Skeletal muscle tissue (tissue), 4 donors: ENCODE data around the gene DMAC2L. TPM values are rescaled to one million over a fixed set of nuclear protein-coding genes. Genes with fewer than 3 reads are reported as not detected.
"Not testable (repeated sequence)": the region's sequence is repeated elsewhere in the genome, so short reads cannot be mapped to it uniquely, and the experiment has no call there.

Experiments
- H3K27ac ChIP-seq: one replicate; pipeline ENCODE4 v1.7.0; 2013; ENCODE audit warnings: mild to moderate bottlenecking, low read depth, low read length, inconsistent platforms
- H3K27me3 ChIP-seq, 3 donors: one replicate each; pipeline ENCODE4 v1.7.0; 2013; ENCODE audit warnings: low read length in 3 of 3; ENCODE audit not compliant: control insufficient read depth in 3 of 3, insufficient read depth in 3 of 3
- H3K36me3 ChIP-seq, 3 donors: one replicate each; pipeline ENCODE4 v1.7.0; 2013; ENCODE audit warnings: low read length in 3 of 3; ENCODE audit not compliant: control insufficient read depth in 3 of 3, insufficient read depth in 3 of 3
- H3K4me1 ChIP-seq, 3 donors: one replicate each; pipeline ENCODE4 v1.7.0; 2013; ENCODE audit warnings: low read length in 3 of 3, mild to moderate bottlenecking in 3 of 3; ENCODE audit not compliant: control insufficient read depth in 3 of 3, insufficient read depth in 3 of 3
- H3K4me3 ChIP-seq, 3 donors: one replicate each; pipeline ENCODE4 v1.7.0; 2013; ENCODE audit warnings: low read length in 3 of 3
- H3K9ac ChIP-seq, 3 donors: one replicate each; pipeline ENCODE4 v1.7.0; 2013; ENCODE audit warnings: low read length in 3 of 3, mild to moderate bottlenecking in 3 of 3, moderate library complexity in 2 of 3, low read depth in 1 of 3
- H3K9me3 ChIP-seq, 3 donors: one replicate each; pipeline ENCODE4 v1.7.0; 2013; ENCODE audit warnings: low read length in 3 of 3; ENCODE audit not compliant: control insufficient read depth in 3 of 3
- total RNA-seq: library from RNA; depleted of rRNA; stranded (reverse); fragments of >200 nt; gene quantifications from one replicate; pipeline ENCODE4 v1.2.3, GENCODE V29; 2014
- donor health status: Osteomylitis.

DMAC2L gene
- total RNA-seq, 1 donor from 2014 or later: 4.7 TPM

DNA sequence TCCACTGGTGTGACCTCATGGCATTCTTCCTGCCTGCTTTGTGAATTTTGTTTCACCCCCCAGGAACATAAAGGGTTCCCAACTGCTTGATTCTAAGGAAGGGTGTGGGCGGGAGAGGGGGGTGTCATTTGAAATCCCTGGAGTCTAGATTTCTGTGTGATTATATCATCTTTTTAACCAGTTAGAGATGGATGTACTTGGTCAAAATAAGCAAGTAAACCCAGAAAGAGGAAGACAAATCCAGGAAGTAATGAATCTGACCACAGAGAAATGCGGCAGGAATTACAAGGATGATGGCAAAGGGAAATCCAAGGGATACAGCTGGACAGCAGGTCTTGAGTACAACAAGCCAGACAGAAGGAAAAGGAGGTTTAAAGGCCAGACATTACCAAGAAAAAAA is 38.9 kb downstream of the DMAC2L start:
- no peak overlapping the region for H3K4me3 ChIP-seq
- no peak overlapping the region for H3K9ac ChIP-seq
- H3K27me3 ChIP-seq: no peaks in the 10 kb centered on the region
- no peaks in the 10 kb centered on the region for H3K36me3 ChIP-seq
- peaks cover 0 to 5% (median 0%) of the 10 kb centered on the region in 3 donors for H3K4me1 ChIP-seq
- no peak overlapping the region for H3K27ac ChIP-seq
- no peaks in the 10 kb centered on the region for H3K9me3 ChIP-seq

DNA sequence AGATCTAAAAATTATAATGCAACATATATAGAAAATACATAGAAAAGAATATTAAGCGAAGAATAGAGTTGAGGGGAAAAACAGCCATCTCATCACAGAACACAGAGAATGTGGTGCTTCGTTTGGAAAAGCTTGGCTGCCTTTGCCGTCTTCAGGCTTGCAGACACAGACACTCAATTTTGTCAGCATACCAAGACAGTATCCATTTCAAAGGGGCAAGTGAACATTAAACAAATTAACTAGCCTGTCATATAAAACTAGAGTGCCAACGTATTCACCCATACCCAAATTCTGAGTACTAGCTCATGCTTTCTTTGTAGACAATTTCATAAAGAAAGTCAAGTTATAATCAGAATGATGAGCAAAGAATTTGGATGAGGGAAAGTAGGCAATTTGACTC is 40.5 kb downstream of the DMAC2L start:
- no peak overlapping the region for H3K4me3 ChIP-seq
- peaks cover 0 to 2% (median 0%) of the 10 kb centered on the region in 3 donors for H3K4me1 ChIP-seq
- no peak overlapping the region for H3K9ac ChIP-seq
- H3K36me3 ChIP-seq: no peaks in the 10 kb centered on the region
- H3K27me3 ChIP-seq: no peaks in the 10 kb centered on the region
- no peaks in the 10 kb centered on the region for H3K9me3 ChIP-seq
- H3K27ac ChIP-seq: no peak overlapping the region

DNA sequence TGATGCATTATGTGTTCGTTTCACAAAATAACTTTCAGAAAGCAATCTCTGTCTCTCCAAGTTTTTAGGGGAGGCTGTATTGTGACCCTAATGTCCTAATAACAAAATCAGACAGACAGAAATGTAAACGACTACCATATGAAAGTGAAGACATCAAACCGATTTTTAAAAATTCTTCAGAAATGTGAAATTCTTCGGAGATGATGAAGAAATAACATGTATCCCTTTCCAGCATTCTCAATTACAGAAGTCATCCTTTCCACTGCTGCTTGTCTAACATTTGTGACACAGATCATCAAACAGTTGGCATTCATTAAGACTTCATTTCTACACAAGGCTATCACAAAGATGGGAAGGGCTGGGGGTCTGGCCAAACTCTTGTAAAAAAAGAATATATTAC is 41.0 kb downstream of the DMAC2L start:
- no peak overlapping the region for H3K4me3 ChIP-seq
- H3K9me3 ChIP-seq: no peaks in the 10 kb centered on the region
- no peak overlapping the region for H3K27ac ChIP-seq
- no peaks in the 10 kb centered on the region for H3K27me3 ChIP-seq
- no peaks in the 10 kb centered on the region for H3K36me3 ChIP-seq
- H3K4me1 ChIP-seq: no peaks in the 10 kb centered on the region
- H3K9ac ChIP-seq: no peak overlapping the region

DNA sequence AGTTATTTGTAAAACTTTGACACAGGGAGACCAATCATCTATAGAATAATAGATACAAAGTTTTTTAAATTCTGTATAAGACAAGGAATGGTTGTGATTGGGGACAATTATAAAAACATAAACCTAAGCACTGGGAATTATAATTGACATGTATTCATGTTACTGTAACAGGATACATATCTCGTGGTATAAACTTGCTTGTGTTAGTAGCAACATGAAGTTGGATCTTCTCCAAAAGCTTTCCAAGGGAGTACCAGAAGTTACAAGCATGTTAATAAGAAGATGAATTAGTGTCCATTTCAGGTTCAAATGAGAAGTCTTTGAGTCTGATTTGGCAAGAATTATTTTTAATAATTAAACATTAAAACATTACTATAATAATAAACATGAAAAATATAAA is 42.4 kb downstream of the DMAC2L start:
- no peaks in the 10 kb centered on the region for H3K36me3 ChIP-seq

DNA sequence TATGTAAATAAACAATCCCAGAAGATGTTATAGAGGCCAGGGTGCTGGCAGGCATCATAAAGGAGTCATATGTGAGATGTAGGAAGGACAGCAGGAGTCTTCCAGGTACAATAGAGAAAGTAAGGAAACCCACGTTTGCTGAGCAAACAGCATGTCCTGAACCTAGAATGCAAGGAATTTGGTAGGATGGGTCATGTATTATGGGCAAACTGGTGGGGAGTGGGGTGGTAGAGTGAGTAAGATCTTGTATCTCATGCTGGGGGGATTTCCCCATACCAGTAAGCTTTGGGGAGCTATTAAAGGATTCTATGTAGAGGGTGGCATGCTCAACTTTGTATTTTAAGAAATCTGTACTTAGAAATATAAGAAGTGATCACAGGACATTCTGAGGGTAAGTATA is 43.6 kb downstream of the DMAC2L start:
- no peaks in the 10 kb centered on the region for H3K9me3 ChIP-seq
- no peaks in the 10 kb centered on the region for H3K27me3 ChIP-seq
- no peak overlapping the region for H3K9ac ChIP-seq
- H3K4me1 ChIP-seq: no peaks in the 10 kb centered on the region
- no peaks in the 10 kb centered on the region for H3K36me3 ChIP-seq
- no peak overlapping the region for H3K4me3 ChIP-seq
- H3K27ac ChIP-seq: no peak overlapping the region

More for the DNA sequence above, 42.4 kb downstream of the DMAC2L start:
- Histone ChIP-seq H3K27me3 (no peaks in the 10 kb centered on the region), H3K9ac (no peak overlapping the region), H3K9me3 (no peaks in the 10 kb centered on the region), H3K4me1 (no peaks in the 10 kb centered on the region), H3K27ac (no peak overlapping the region), H3K4me3 (no peak overlapping the region)

DNA sequence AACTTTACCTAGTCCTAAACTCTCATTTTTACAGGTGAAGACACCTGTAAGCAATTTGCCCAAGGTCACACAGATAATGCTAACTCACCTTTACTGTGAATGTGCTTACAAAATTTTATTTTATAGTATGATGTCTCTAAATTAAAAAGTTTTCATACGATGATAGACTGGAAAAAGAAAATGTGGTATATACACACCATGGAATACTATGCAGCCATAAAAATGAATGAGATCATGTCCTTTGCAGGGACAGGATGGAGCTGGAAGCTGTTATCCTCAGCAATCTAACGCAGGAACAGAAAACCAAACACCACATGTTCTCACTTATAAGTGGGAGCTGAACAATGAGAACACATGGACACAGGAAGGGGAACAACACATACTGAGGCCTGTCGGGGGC is 44.2 kb downstream of the DMAC2L start:
- H3K4me1 ChIP-seq, H3K27ac ChIP-seq, H3K9ac ChIP-seq, H3K4me3 ChIP-seq, H3K9me3 ChIP-seq, H3K27me3 ChIP-seq, H3K36me3 ChIP-seq: not testable (repeated sequence)

DNA sequence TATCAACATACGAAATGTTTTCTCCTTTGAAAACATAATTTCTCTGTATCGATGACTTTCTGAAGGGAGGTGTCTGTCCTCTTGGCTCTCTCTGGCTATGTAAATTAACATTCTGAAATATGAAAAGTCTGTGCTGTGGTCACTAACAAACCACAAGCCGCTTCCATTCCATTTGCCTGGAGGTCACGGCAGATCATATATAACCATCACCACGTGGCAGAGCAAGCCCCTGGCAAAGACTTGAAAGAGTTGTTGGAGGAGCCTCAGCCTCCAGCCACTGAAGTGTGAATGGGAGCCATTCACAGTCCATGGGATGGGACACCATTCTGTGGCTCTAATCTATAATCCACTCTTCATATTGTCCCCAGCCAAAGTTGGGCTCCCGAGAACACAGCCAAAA is 45.0 kb downstream of the DMAC2L start:
- Histone ChIP-seq H3K4me3 (no peak overlapping the region), H3K4me1 (no peaks in the 10 kb centered on the region), H3K9ac (no peak overlapping the region)

DNA sequence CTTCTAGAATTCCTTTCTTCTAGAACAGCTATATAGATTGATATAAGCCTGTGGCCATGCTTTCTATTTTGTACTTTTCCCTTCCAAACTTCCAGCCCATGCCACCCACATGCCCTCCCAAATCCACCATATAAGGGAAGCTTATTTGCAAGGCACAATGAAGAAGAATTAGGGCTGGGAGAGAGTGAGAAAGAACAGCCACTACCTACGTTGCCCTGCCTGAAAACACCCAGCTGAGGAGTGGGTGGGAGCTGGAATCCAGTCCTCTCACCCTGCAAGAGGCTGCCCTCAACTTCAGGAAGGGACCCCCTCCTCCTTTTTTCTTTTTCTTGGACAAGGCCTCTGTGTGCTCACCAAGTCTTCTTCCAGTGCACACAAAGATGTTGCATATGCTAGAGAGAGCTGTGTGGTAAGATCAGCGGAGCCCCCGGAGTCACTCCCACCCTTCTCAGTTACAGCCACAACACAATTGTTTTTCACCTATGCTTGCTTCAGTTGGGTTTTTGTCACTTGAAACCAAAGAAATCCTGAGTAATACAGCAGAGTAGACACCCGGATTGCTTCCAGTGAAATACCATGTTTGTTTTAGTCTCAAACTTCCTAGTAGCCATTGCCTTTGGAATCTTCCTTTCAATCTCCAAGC is 45.8 kb downstream of the DMAC2L start:
- Histone ChIP-seq H3K9me3 (no peaks in the 10 kb centered on the region), H3K27ac (no peak overlapping the region), H3K4me3 (no peak overlapping the region), H3K36me3 (no peaks in the 10 kb centered on the region), H3K4me1 (no peaks in the 10 kb centered on the region), H3K9ac (no peak overlapping the region), H3K27me3 (no peaks in the 10 kb centered on the region)

More for the DNA sequence above, 45.0 kb downstream of the DMAC2L start:
- Histone ChIP-seq H3K36me3 (no peaks in the 10 kb centered on the region), H3K27ac (no peak overlapping the region), H3K27me3 (no peaks in the 10 kb centered on the region), H3K9me3 (no peaks in the 10 kb centered on the region)

DNA sequence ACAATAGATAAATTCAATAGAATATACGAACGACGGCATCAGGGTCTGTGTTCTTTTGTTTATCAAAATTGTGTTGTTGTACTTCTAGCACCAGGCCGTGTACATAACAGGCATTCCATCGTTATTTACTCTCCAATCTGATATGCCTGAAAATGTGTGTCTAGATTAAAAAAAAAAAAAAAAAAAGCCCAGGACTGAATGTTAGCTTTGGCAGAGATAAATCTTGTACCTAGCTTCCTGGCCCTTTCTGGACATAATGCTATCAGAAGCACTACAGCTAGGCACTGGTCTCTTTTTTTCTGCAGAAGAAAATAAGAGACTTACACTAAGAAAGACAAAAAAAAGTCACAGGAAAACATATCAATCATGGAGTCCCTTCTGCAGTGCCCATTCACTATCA is 47.5 kb downstream of the DMAC2L start:
- H3K27me3 ChIP-seq: no peaks in the 10 kb centered on the region
- H3K9ac ChIP-seq: no peak overlapping the region
- no peaks in the 10 kb centered on the region for H3K9me3 ChIP-seq
- H3K27ac ChIP-seq: no peak overlapping the region
- H3K4me1 ChIP-seq: peaks cover 0 to 6% (median 4%) of the 10 kb centered on the region in 3 donors
- H3K4me3 ChIP-seq: no peak overlapping the region
- no peaks in the 10 kb centered on the region for H3K36me3 ChIP-seq

DNA sequence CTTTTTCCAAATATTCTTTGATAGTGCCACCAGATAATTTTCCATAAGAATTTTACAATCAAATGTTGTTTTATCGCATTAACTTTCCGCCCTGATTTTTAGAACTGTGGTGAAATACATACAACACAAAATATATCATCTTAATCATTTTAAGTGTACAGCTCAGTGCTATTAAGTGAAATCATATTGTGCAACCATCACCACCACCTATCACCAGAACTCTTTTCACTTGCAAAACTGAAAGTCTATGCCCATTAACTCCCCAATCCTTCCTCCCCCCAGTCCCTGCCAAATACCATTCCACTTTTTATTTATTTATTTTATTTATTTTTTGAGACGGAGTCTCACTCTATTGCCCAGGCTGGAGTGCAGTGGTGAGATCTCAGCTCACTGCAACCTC is 48.0 kb downstream of the DMAC2L start:
- H3K9ac ChIP-seq: no peak overlapping the region
- no peak overlapping the region for H3K4me3 ChIP-seq
- H3K4me1 ChIP-seq: peaks cover 0 to 6% (median 4%) of the 10 kb centered on the region in 3 donors
- H3K27me3 ChIP-seq: no peaks in the 10 kb centered on the region
- no peaks in the 10 kb centered on the region for H3K9me3 ChIP-seq
- H3K36me3 ChIP-seq: no peaks in the 10 kb centered on the region
- H3K27ac ChIP-seq: no peak overlapping the region
